Ovary (tissue), 3 donors: ENCODE data around the gene MORN1.

Experiments
- EP300 ChIP-seq: sonication (generic); formaldehyde crosslinking; IDR thresholded peaks from one replicate; pipeline ENCODE4 v1.6.1; 2017; ENCODE audit warnings: antibody characterized with exemption
- TF ChIP-seq, protein P1 (sequence below), 3 donors: fragments of 450-650 bp in 2 of 3; fragments of 200-600 bp in 1 of 3; IDR thresholded peaks; one replicate each; pipeline versions ENCODE4 v1.5.1 to v1.8.0; 2016 to 2022; ENCODE audit warnings: antibody characterized with exemption in 3 of 3, mild to moderate bottlenecking in 1 of 3
- donor health status: DM: no; HTN: no; CAD: no.

- TF ChIP-seq EP300, result no peak
- TF ChIP-seq, protein P1, sequence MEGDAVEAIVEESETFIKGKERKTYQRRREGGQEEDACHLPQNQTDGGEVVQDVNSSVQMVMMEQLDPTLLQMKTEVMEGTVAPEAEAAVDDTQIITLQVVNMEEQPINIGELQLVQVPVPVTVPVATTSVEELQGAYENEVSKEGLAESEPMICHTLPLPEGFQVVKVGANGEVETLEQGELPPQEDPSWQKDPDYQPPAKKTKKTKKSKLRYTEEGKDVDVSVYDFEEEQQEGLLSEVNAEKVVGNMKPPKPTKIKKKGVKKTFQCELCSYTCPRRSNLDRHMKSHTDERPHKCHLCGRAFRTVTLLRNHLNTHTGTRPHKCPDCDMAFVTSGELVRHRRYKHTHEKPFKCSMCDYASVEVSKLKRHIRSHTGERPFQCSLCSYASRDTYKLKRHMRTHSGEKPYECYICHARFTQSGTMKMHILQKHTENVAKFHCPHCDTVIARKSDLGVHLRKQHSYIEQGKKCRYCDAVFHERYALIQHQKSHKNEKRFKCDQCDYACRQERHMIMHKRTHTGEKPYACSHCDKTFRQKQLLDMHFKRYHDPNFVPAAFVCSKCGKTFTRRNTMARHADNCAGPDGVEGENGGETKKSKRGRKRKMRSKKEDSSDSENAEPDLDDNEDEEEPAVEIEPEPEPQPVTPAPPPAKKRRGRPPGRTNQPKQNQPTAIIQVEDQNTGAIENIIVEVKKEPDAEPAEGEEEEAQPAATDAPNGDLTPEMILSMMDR (IDR thresholded peaks at IDR 0.05), result no peak
Observed at GRCh38 chr1:2403273-2403672, 11.9 kb upstream of the MORN1 start.
